GOT3 (cell line): ENCODE data around the gene SLC22A7.

Experiments used
- DNase-seq: peaks from one replicate; lab custom pipeline; 2025; ENCODE audit warnings: mixed read lengths; lab: John Stamatoyannopoulos, UW

Gene SLC22A7

GRCh38 chr6:43297644-43298564, at the start of gene SLC22A7:
TSS of gene SLC22A7 (plus strand) at chr6:43298260. CDS start at chr6:43298359, 99 bp downstream.
- no peak for DNase-seq

GRCh38 chr6:43248791-43249190, 49.3 kb upstream of the SLC22A7 start:
- no peak for DNase-seq

- DNase-seq: no peak
Measured at GRCh38 chr6:43250992-43251373, 47.1 kb upstream of the SLC22A7 start.

GRCh38 chr6:43253401-43253800, 44.7 kb upstream of the SLC22A7 start:
- DNase-seq: no peak

GRCh38 chr6:43254138-43254817, 43.8 kb upstream of the SLC22A7 start:
- DNase-seq: no peak

GRCh38 chr6:43254846-43255245, 43.2 kb upstream of the SLC22A7 start:
- no peak for DNase-seq

- DNase-seq: no peak
Measured at GRCh38 chr6:43255408-43256054, 42.5 kb upstream of the SLC22A7 start.

- no peak for DNase-seq
Measured at GRCh38 chr6:43256670-43257366, 41.2 kb upstream of the SLC22A7 start.

- DNase-seq: no peak
Measured at GRCh38 chr6:43257367-43258145, 40.5 kb upstream of the SLC22A7 start.

GRCh38 chr6:43258180-43258579, 39.9 kb upstream of the SLC22A7 start:
- no peak for DNase-seq

- no peak for DNase-seq
Measured at GRCh38 chr6:43258807-43259686, 39.0 kb upstream of the SLC22A7 start.

GRCh38 chr6:43260791-43261190, 37.3 kb upstream of the SLC22A7 start:
- no peak for DNase-seq

GRCh38 chr6:43261198-43261597, 36.9 kb upstream of the SLC22A7 start:
- no peak for DNase-seq

GRCh38 chr6:43262000-43262779, 35.9 kb upstream of the SLC22A7 start:
- DNase-seq: no peak

- no peak for DNase-seq
Measured at GRCh38 chr6:43262780-43263313, 35.2 kb upstream of the SLC22A7 start.

GRCh38 chr6:43263314-43264178, 34.5 kb upstream of the SLC22A7 start:
- DNase-seq: no peak

GRCh38 chr6:43264599-43265145, 33.4 kb upstream of the SLC22A7 start:
- no peak for DNase-seq

GRCh38 chr6:43265564-43265963, 32.5 kb upstream of the SLC22A7 start:
- no peak for DNase-seq
